A673 (cell line): ENCODE measurements around the gene MT4.

Experiments
- EZH2 ChIP-seq: fragments of 200-600 bp; sonication (generic); IDR thresholded peaks from 2 replicates; pipeline ENCODE4 v1.6.1; 2017; ENCODE audit warnings: borderline replicate concordance, low read depth, mild to moderate bottlenecking, mixed read lengths, antibody characterized with exemption, low read length; ENCODE audit not compliant: poor library complexity, severe bottlenecking
- TF ChIP-seq, protein P1 (sequence below): fragments of 300-800, 200-600 bp; sonication (generic); conservative IDR thresholded peaks from 2 replicates; pipeline ENCODE4 v1.5.1; 2017; ENCODE audit warnings: low read depth, mild to moderate bottlenecking, antibody characterized with exemption, low read length, moderate library complexity, mixed read lengths

DNA sequence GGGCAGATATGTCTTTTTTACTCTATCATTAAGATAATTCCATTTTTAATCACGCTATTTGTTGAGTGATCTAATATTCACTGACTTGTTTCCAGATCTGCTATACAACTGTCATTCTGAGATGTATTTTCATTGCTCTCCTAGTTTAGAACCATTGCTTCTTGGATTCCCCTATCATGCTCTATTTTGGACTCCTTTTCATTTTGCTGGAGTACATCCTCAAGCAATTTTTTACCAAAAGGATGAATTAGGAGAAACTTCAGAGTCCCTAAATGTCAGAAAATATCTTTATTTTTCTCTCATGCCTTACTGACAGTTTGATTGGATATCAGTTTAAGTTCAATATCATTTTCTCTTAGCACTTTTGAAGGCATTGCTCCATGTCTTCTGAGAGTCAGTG lies 9.8 kb downstream of the MT4 start:
- TF ChIP-seq, protein P1, sequence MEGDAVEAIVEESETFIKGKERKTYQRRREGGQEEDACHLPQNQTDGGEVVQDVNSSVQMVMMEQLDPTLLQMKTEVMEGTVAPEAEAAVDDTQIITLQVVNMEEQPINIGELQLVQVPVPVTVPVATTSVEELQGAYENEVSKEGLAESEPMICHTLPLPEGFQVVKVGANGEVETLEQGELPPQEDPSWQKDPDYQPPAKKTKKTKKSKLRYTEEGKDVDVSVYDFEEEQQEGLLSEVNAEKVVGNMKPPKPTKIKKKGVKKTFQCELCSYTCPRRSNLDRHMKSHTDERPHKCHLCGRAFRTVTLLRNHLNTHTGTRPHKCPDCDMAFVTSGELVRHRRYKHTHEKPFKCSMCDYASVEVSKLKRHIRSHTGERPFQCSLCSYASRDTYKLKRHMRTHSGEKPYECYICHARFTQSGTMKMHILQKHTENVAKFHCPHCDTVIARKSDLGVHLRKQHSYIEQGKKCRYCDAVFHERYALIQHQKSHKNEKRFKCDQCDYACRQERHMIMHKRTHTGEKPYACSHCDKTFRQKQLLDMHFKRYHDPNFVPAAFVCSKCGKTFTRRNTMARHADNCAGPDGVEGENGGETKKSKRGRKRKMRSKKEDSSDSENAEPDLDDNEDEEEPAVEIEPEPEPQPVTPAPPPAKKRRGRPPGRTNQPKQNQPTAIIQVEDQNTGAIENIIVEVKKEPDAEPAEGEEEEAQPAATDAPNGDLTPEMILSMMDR, result no peak
- no peak for TF ChIP-seq EZH2
